Globus pallidus (tissue), 1 donor: ENCODE results near the gene SRF.

Experiments
- DNase-seq: peaks from one replicate; pipeline ENCODE4 v3.0.0-alpha.2; 2015; ENCODE audit warnings: low spot score

Gene SRF

DNA sequence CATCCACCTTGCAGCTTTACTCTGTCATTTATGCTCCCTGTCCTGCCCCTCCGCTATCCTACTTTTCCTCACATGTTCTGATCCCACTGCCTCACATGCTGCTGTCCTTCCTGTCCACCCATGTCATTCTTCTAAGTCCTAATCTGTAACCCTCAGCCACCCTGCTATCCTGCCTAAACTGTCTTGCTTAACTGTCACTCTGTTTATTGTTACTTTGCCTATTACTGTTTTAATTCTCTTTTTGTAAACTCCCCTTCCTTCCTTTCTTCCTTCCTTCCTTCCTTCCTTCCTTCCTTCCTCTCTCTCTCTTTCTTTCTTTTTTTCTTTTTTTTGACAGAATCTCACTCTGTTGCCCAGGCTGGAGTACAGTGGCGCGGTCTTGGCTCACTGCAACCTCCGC, 12.4 kb downstream of the SRF start:
- no peak for DNase-seq

DNA sequence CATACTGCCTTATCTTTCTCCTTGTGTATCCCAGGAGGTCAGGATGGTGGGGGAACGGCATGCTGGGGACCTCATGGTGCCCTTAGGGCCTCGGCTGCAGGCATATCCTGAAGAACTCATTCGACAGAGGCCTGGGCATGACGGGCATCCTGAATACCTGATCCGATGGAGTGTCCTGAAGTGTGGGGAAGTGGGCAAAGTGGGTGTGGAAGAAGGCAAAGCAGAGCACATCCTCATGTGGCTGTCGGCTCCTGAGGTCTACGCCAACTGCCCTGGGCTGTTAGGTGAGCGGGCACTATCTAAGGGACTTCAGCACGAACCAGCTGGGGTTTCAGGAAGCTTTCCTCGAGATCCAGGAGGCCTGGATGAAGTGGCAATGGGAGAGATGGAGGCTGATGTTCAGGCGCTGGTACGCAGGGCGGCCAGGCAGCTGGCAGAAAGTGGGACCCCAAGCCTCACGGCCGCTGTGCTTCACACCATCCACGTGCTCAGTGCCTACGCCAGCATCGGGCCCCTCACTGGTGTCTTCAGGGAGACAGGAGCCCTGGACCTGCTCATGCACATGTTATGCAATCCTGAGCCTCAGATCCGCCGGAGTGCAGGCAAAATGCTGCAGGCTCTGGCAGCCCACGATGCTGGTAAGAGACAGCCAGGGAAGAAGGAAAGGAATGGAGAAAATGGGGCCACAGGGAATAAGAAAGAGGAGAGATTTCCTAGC, 13.4 kb downstream of the SRF start:
- no peak for DNase-seq

DNA sequence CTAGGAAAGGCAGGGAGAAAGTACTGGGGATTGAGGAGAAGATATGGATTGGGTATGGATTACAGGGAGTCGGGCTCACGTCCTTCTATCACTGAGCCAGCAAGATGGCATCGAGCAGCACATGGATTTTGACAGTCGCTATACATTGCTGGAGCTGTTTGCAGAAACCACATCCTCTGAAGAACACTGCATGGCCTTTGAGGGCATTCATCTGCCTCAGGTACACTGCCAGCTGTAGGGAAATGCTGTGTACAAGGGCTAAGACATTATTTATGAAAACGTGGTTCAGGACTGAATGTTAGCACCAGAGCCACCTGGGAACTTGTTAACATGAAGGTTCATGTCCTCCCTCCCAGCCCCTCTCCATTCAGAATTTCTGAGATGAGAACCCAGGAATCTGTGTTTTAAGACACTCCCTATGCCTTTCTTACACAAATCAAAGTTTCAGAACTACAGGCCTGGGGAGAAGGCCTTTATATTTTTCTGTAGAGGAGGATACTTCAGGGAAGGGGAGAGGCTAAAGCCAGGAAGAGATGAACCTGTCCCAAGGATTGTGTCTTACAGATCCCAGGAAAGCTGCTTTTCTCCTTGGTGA, 14.4 kb downstream of the SRF start:
- no peak for DNase-seq

DNA sequence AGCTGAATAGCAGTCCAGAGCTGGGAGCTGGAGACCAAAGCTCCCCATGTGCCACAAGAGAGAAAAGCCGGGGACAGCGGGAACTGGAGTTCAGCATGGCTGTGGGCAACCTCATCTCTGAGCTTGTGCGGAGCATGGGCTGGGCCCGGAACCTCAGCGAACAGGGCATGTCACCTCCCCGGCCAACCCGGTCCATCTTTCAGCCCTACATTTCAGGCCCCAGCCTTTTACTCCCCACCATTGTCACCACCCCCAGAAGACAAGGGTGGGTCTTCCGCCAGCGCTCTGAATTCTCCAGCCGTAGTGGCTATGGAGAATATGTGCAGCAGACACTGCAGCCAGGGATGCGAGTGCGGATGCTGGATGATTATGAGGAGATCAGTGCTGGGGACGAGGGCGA, 14.9 kb downstream of the SRF start:
- no peak for DNase-seq

DNA sequence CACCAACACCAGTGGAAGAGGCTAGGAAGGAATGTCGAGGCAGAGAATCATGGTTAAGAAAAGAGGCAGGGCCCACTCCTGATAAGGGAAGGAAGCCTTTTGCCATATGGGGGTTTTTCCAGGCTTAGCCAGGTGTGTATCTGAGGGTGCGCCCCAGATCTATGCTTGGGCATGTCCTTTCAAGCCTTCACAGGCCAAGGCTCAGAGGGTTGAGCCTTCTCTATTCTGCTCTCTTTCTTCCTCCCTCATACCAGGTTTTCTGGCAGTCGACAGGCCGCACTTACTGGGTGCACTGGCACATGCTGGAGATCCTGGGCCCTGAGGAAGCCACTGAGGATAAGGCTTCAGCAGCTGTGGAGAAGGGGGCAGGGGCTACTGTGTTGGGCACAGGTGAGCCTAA, 15.6 kb downstream of the SRF start:
- no peak for DNase-seq

DNA sequence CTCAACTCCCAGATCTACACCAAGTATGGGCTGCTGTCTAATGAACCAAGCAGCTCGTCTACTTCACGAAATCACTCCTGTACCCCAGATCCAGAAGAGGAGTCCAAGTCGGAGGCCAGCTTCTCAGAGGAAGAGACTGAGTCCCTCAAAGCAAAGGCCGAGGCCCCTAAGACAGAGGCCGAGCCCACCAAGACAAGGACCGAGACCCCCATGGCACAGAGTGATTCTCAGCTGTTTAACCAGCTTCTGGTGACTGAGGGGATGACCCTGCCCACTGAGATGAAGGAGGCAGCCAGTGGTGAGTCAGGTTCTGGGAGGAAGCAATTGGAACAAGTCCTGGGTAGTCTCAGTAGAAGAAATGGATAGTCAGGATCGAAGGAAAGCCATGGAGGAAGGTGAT, 16.8 kb downstream of the SRF start:
- DNase-seq = no peak

DNA sequence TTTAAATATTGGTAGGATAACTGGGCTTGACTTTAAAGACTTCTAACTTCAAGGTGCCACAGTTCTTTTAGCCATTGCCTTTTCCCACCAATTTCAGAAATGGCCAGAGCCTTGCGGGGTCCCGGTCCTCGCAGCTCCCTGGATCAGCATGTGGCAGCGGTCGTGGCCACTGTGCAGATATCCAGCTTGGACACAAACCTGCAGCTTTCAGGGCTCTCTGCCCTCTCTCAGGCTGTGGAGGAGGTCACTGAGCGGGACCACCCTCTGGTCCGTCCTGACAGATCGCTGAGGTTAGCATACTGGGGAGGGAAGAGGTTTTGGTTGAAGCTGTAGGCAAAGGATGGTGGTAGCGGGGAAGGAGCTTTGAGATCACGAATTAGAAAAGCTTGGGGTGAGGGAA, 17.4 kb downstream of the SRF start:
- no peak for DNase-seq

DNA sequence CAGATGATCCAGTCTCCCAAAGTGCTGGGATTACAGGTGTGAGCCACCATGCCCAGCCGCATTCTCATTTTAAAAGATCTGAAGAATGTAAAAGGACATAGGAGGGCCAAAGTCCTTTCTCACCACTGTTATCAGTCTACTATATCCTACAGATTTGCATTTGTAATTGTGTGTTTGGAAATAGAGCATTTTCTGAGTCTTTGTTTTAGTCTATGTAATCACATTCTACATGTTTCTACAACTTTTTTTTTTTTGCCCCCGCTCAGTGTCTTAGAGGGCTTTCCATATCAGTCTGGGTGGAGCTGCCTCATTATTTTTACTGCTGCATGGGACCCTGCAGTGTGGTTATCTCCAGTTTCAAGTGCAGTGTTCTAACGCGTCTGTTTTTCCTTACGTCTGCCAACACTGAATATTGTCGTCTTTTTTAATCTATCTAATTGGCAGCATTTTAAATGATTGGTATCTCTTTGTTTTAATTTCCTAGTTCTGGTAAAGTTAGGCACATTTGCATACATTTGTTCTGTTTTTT, 18.8 kb downstream of the SRF start:
- DNase-seq = no peak

DNA sequence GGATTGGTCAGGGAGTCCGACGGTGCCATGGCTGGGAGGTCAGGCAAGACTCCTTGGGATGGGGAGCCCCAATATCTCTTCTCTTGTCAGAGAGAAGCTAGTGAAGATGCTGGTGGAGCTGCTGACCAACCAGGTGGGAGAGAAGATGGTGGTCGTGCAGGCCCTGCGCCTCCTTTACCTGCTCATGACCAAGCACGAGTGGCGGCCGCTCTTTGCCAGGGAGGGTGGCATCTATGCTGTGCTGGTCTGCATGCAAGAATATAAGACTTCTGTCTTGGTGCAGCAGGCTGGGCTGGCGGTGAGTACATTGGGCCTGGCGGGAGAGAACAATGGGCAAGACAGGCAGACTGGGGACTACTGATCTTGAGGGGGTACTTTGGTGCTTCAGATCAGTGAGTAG, 21.8 kb downstream of the SRF start:
- DNase-seq = no peak

DNA sequence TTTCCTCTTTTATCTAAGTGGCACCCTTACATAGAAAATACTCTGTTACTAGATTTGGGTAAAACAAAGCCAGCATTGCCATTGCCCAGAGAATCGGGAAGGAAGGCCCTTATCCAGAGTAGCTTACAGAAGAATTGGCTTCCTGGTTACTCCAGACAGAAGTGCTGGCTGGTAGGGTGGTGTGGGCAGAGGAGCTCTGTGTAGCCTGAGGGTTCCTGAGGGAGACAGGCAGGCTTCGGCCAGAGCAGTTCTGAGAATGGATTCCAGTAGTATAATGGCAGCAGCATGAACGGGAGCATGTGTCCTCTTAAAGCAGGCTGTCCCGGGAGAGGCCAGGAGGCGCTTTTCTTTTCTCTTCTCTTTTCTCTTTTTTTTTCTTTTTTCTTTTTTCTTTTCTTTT, 22.9 kb downstream of the SRF start:
- DNase-seq = no peak

DNA sequence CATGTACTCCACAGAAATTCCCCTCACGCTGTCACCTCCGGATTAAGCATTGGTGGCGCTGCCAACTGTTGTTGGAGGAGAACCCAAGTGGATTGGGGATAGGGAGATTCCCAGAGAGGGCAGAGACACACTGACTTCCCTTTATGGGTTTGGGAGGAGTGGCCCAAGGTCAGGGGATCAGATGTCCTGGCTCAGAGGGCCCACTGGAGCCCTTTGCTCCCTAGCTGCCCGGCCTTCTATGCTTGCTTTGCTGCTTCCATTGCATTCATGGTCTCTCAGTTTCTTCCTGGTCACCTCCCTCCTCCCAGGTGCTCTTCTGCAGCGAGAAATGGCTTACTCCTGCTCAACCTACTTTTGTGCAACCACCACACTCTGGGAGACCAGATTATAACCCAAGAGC, 25.3 kb downstream of the SRF start:
- no peak for DNase-seq

DNA sequence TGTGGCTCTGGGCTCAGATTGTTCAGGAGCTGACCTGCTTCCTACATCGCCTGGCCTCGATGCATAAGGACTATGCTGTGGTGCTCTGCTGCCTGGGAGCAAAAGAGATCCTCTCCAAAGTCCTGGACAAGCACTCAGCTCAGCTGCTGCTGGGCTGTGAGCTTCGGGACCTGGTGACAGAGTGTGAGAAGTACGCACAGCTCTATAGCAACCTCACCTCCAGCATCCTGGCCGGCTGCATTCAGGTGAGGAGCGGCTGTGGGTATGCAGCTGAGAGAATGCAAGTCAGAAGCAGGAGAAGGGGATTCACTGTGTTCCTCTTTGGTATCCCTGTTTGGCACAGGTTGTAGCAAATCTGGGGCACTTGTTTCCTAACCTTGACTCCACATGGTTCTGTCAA, 28.8 kb downstream of the SRF start:
- no peak for DNase-seq

DNA sequence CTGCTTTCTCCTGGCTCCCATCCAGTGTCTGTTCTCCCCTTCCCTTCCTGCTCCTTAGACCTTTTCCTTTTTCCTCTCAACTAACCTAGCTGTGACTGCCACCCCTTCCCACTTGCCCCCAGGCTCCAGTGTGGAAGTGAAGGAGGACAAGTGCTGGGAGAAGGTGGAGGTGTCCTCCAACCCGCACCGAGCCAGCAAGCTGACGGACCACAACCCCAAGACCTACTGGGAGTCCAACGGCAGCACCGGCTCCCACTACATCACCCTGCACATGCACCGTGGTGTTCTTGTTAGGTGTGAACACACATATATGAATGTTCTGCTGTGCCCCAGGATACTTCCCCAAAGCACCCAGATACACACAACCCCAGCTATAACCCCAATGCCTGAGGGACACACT, 29.5 kb downstream of the SRF start:
- no peak for DNase-seq

DNA sequence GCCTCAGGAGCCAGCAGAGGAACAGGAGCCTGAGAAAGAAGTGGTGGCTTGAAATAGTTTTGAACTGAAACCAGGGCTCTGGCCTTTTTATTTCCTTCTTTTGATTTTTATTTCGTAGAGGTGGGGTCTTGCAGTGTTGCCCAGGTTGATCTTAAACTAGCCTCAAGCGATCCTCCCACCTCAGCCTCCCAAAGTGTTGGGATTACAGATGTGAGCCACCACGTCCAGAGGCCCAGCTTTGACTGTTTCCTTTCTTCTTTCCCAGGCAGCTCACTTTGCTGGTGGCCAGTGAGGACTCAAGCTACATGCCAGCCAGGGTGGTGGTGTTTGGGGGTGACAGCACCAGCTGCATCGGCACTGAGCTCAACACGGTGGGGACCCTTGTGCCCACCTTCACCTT, 31.4 kb downstream of the SRF start:
- no peak for DNase-seq

DNA sequence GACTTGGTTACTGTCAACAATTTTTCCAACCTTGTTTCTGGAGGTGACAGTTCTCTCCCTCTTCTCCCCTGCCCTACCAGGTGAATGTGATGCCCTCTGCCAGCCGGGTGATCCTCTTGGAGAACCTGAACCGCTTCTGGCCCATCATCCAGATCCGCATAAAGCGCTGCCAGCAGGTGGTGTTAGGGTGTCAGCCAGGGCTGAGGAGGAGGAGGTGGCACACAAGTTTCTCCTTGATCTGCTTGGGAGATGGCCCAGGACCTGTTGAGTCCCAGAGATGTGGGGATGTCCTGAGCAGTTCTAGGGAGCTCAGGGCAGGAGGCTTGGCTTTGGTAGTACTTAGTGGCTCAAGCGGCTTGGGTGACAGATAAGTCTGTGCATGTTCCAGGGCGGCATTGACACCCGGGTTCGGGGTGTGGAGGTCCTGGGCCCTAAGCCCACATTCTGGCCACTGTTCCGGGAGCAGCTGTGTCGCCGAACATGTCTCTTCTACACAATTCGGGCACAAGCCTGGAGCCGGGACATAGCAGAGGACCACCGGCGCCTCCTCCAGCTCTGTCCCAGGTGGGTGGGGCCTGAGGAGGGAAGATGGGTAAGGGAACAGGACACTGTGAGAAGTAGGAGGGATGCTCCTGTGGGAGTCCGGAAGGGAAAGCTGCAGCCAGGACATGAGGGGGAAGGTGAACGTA, 32.1 kb downstream of the SRF start:
- no peak for DNase-seq

DNA sequence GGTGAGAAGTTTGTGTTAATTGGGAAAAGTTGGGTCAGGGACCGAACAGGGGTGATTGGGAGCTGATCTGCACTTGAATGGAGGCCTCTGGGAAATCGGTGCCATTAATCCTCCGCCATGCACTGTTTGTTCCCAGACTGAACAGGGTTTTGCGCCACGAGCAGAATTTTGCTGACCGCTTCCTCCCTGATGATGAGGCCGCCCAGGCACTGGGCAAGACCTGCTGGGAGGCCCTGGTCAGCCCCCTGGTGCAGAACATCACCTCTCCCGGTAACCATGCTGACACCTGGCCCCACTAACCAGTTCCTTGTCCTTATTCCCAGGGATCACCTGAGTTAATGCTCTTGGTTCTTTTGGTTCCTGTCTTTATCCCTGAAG, 32.6 kb downstream of the SRF start:
- DNase-seq = no peak

DNA sequence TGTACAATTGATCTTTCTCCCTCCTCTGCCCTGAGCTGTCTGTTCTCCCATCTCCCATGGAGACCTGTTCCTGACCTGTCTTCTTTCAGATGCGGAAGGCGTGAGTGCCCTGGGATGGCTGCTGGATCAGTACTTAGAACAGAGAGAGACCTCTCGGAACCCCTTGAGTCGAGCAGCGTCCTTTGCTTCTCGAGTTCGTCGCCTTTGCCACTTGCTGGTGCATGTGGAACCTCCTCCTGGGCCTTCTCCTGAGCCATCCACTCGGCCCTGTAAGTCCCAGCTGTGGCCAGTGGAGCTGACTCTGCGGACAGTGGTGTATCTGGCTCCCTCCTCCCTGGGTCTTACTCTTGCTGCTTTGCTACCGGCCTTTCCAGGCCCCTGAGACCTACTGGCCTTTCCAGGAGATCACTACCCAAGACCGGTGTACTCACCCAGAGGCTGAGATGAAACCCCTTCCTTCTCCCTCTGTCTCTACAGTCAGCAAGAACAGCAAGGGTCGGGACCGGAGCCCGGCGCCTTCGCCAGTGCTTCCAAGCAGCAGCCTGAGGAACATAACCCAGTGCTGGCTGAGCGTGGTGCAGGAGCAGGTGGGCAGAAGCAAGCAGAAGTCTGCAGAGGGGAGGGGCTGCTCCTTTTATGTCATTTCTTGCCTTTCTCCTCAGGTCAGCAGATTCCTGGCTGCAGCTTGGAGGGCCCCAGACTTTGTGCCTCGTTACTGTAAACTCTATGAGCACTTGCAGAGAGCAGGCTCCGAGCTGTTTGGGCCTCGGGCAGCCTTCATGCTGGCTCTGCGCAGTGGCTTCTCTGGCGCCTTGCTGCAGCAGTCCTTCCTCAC, 33.4 kb downstream of the SRF start:
- no peak for DNase-seq

DNA sequence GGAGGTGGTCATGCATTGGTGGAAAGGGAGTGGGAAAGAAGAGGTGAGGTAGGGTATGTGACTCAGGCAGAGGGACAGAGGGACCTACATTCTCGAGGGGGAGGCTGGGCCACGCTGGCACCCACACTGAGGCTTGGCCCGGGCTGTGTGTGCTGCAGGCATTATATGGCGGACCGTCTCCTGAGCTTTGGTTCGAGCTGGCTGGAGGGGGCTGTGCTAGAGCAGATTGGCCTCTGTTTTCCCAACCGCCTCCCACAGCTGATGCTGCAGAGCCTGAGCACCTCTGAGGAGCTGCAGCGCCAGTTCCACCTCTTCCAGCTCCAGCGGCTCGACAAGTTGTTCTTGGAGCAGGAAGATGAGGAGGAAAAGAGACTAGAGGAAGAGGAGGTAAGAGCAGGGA, 34.8 kb downstream of the SRF start:
- no peak for DNase-seq

DNA sequence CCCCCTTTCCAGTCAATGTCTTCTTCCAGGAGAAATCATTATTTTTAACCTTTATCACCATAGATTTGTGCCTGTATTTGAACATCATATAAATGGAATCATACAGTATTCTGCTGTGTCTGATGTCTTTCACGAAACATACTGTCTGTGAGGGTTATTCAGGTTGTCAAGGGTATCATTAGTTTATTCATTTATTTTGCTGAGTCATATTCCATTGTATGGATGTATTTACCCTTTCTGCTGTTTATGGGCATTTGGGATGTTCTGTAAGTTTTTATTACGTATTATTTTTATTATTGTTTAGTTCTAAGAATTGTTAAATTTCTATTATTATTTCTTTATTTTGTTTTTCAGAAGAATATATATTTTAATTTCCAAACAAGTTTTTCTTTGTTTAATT, 36.2 kb downstream of the SRF start:
- DNase-seq = no peak

DNA sequence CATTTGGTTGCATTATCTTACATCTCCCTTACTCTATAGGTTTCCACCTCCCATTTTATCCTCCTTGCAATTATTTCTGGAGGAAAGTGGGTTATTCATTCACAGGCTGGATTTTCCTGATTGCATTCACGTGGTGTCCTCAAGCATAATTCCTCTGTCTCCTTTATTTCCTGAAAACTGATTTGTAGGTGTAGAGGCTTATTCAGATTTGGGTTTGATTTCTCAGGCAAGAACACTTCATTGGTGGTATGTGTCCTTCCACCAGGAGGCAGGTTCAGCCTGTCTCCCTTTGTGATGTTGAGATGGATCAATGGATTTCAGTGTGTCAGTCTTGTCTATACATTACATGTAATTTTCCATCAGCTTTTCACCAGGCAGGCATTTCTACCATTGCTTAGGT, 40.9 kb downstream of the SRF start:
- no peak for DNase-seq

DNA sequence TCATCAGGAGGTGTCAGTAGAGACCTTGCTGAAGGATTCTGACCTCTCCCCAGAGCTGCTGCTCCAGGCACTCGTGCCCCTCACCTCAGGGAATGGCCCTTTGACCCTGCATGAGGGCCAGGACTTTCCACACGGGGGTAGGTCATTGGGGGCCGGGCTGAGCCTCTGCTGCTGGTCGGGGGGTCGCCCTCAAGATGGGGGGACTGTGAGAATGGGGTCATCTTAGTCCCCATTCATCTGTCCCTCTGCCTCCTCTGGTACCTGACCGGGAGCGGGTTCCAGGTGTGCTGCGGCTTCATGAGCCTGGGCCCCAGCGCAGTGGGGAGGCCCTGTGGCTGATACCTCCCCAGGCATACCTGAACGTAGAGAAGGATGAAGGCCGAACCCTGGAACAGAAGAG, 42.4 kb downstream of the SRF start:
- DNase-seq = no peak

DNA sequence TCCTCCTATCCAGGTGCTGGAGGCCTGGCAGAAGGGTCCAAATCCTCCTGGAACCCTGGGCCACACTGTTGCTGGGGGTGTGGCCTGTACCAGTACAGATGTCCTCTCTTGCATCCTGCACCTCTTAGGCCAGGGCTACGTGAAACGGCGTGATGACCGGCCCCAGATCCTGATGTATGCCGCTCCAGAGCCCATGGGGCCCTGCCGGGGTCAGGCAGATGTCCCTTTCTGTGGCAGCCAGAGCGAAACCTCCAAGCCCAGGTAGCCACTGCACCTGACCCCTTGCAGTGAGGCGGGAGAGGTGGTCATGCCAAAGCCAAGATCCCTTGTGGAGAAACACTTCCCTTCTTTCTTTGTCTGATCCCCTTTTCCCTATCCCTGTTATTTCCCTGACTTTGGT, 44.0 kb downstream of the SRF start:
- DNase-seq = no peak

DNA sequence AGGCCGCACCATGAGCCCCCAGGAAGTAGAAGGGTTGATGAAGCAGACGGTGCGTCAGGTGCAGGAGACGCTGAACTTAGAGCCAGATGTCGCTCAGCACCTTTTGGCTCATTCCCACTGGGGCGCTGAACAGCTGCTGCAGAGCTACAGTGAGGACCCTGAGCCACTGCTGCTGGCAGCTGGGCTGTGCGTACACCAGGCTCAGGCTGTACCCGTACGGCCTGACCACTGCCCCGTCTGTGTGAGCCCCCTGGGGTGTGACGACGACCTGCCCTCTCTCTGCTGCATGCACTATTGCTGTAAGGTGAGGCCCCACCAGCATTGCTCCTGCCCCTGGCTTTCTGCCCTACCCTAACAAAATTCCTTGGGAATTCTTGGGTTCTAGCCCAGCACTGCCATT, 45.1 kb downstream of the SRF start:
- no peak for DNase-seq
